SK-N-SH treated with all-trans-retinoic acid at 6 μM for 48 hours (cell line): ENCODE data around the gene SUGP1.

Experiments used
- ATAC-seq: fragments of 200-7000 bp; cut with Tn5 transposase; 3 replicates; pipeline ENCODE4 v1.9.1; 2020; ENCODE audit warnings: mild to moderate bottlenecking, moderate library complexity
- ARNTL ChIP-seq: fragments of 450-650 bp; formaldehyde crosslinking; IDR thresholded peaks from 2 replicates; pipeline ENCODE4 v1.5.0; 2020; ENCODE audit warnings: low read depth, mild to moderate bottlenecking, moderate library complexity, borderline replicate concordance
- BACH2 ChIP-seq: fragments of 250-450 bp; sonication (Bioruptor Pico); IDR thresholded peaks from 2 replicates; pipeline ENCODE4 v1.9.0; 2021; ENCODE audit warnings: mild to moderate bottlenecking, borderline replicate concordance
- CREB5 ChIP-seq: fragments of 250-450 bp; sonication (Bioruptor Pico); IDR thresholded peaks from 2 replicates; pipeline ENCODE4 v1.5.1; 2020; ENCODE audit warnings: low read depth, mild to moderate bottlenecking, moderate library complexity
- CSDC2 ChIP-seq: fragments of 250-450 bp; sonication (Bioruptor Pico); IDR thresholded peaks from 2 replicates; pipeline ENCODE4 v1.5.0; 2020; ENCODE audit warnings: mild to moderate bottlenecking, moderate library complexity
- CSRNP3 ChIP-seq: fragments of 250-450 bp; sonication (Bioruptor Pico); IDR thresholded peaks from 2 replicates; pipeline ENCODE4 v1.5.1; 2021; ENCODE audit warnings: mild to moderate bottlenecking, moderate library complexity
- ESRRG ChIP-seq: fragments of 250-450 bp; sonication (Bioruptor Pico); IDR thresholded peaks from 2 replicates; pipeline ENCODE4 v1.6.1; 2021; ENCODE audit warnings: mild to moderate bottlenecking
- GLIS3 ChIP-seq: fragments of 250-450 bp; sonication (Bioruptor Pico); IDR thresholded peaks from 2 replicates; pipeline ENCODE4 v1.5.0; 2020; ENCODE audit warnings: mild to moderate bottlenecking, moderate library complexity
- ISL1 ChIP-seq: fragments of 250-450 bp; sonication (Bioruptor Pico); IDR thresholded peaks from 2 replicates; pipeline ENCODE4 v2.1.2; 2022; ENCODE audit warnings: mild to moderate bottlenecking, moderate library complexity
- OSR1 ChIP-seq: fragments of 250-450 bp; sonication (Bioruptor Pico); IDR thresholded peaks from 2 replicates; pipeline ENCODE4 v1.8.0; 2022; ENCODE audit warnings: moderate library complexity, mild to moderate bottlenecking, inconsistent platforms
- PATZ1 ChIP-seq: fragments of 250-450 bp; sonication (Bioruptor Pico); IDR thresholded peaks from 2 replicates; pipeline ENCODE4 v1.8.0; 2020; ENCODE audit warnings: mild to moderate bottlenecking, moderate library complexity, borderline replicate concordance
- POU6F1 ChIP-seq: fragments of 250-450 bp; sonication (Bioruptor Pico); IDR thresholded peaks from 2 replicates; pipeline ENCODE4 v1.8.0; 2021; ENCODE audit warnings: low read depth, mild to moderate bottlenecking, moderate library complexity, borderline replicate concordance
- PPARA ChIP-seq: fragments of 250-450 bp; sonication (Bioruptor Pico); IDR thresholded peaks from 2 replicates; pipeline ENCODE4 v1.5.0; 2020; ENCODE audit warnings: mild to moderate bottlenecking, borderline replicate concordance
- RARB ChIP-seq: fragments of 250-450 bp; sonication (Bioruptor Pico); IDR thresholded peaks from 2 replicates; pipeline ENCODE4 v1.8.0; 2021; ENCODE audit warnings: mild to moderate bottlenecking, moderate library complexity
- SNAI2 ChIP-seq: fragments of 250-450 bp; sonication (Bioruptor Pico); IDR thresholded peaks from 2 replicates; pipeline ENCODE4 v1.5.0; 2020; ENCODE audit warnings: mild to moderate bottlenecking, moderate library complexity
- TCF4 ChIP-seq: fragments of 250-450 bp; sonication (Bioruptor Pico); IDR thresholded peaks from 2 replicates; pipeline ENCODE4 v1.8.0; 2021; ENCODE audit warnings: mild to moderate bottlenecking, moderate library complexity, borderline replicate concordance
- TOX ChIP-seq: fragments of 250-450 bp; sonication (Bioruptor Pico); IDR thresholded peaks from 2 replicates; pipeline ENCODE4 v1.8.0; 2021; ENCODE audit warnings: mild to moderate bottlenecking, moderate library complexity, borderline replicate concordance
- TSHZ2 ChIP-seq: fragments of 250-450 bp; sonication (Bioruptor Pico); IDR thresholded peaks from 2 replicates; pipeline ENCODE4 v1.5.0; 2020; ENCODE audit warnings: mild to moderate bottlenecking, moderate library complexity
- ZC3H10 ChIP-seq: fragments of 250-450 bp; sonication (Bioruptor Pico); IDR thresholded peaks from 2 replicates; pipeline ENCODE4 v1.5.1; 2021; ENCODE audit warnings: mild to moderate bottlenecking, moderate library complexity
- ZFP3 ChIP-seq: fragments of 250-450 bp; sonication (Bioruptor Pico); IDR thresholded peaks from 2 replicates; pipeline ENCODE4 v1.5.0; 2020; ENCODE audit warnings: mild to moderate bottlenecking, moderate library complexity
- ZNF565 ChIP-seq: fragments of 450-650 bp; formaldehyde crosslinking; conservative IDR thresholded peaks from 2 replicates; pipeline ENCODE4 v1.5.0; 2020; ENCODE audit warnings: low read depth, mild to moderate bottlenecking, moderate library complexity
- ZNF8 ChIP-seq: fragments of 450-650 bp; formaldehyde crosslinking; IDR thresholded peaks from 2 replicates; pipeline ENCODE4 v1.5.0; 2020; ENCODE audit warnings: mild to moderate bottlenecking, moderate library complexity

The SUGP1 gene

GRCh38 chr19:19304186-19304965, 15.9 kb downstream of the SUGP1 start:
- TF ChIP-seq ISL1 (no peak), CSRNP3 (no peak), PATZ1 (no peak)
- ATAC-seq = no peak; the same call in 2 of the 3 replicates

- ATAC-seq = no peak
- TF ChIP-seq TCF4 (CRISPR knock-in tag) (no peak), CREB5 (CRISPR knock-in tag) (no peak), ZC3H10 (CRISPR knock-in tag) (no peak), SNAI2 (CRISPR knock-in tag) (no peak), ZNF565 (no peak), ARNTL (no peak), RARB (no peak), BACH2 (CRISPR knock-in tag) (no peak), ZNF8 (CRISPR knock-in tag) (no peak), ZFP3 (CRISPR knock-in tag) (no peak), CSDC2 (CRISPR knock-in tag) (no peak), TSHZ2 (CRISPR knock-in tag) (no peak), POU6F1 (no peak), PATZ1 (no peak), PPARA (CRISPR knock-in tag) (no peak), ESRRG (CRISPR knock-in tag) (no peak), TOX (CRISPR knock-in tag) (no peak), GLIS3 (CRISPR knock-in tag) (no peak), OSR1 (no peak)
Observed at GRCh38 chr19:19303411-19303810, 16.9 kb downstream of the SUGP1 start.
